KOPT-K1 (cell line): Measurements from ENCODE around the gene BMP2K.
"Not testable (repeated sequence)": the region's sequence is repeated elsewhere in the genome, so short reads cannot be mapped to it uniquely, and the experiment has no call there.

Source experiments
- H3K27ac ChIP-seq: fragments of 200-600 bp; sonication (generic); 2 replicates; pipeline ENCODE4 v1.5.1; 2016; ENCODE audit warnings: antibody characterized with exemption, mild to moderate bottlenecking, low read depth, low read length; ENCODE audit not compliant: poor library complexity, severe bottlenecking
- H3K36me3 ChIP-seq: fragments of 200-600 bp; sonication (generic); 2 replicates; pipeline ENCODE4 v1.5.1; 2017; ENCODE audit warnings: antibody characterized with exemption, mild to moderate bottlenecking, low read length, moderate library complexity; ENCODE audit not compliant: insufficient read depth
- H3K9me3 ChIP-seq: fragments of 200-600 bp; sonication (generic); 2 replicates; pipeline ENCODE4 v1.5.1; 2017; ENCODE audit warnings: antibody characterized with exemption, low read length, mild to moderate bottlenecking; ENCODE audit not compliant: insufficient read depth, poor library complexity, severe bottlenecking

BMP2K gene

GRCh38 chr4:78796526-78796925, 20.4 kb downstream of the BMP2K start:
- peaks cover 20% of the 10 kb centered on the region for H3K9me3 ChIP-seq
- peaks cover 15% of the 10 kb centered on the region for H3K36me3 ChIP-seq
- H3K27ac ChIP-seq, result no peak overlapping the region

GRCh38 chr4:78797777-78798284, 21.7 kb downstream of the BMP2K start:
- Histone ChIP-seq H3K36me3 (peaks cover 15% of the 10 kb centered on the region), H3K27ac (no peak overlapping the region), H3K9me3 (peaks cover 20% of the 10 kb centered on the region)

- no peak overlapping the region for H3K27ac ChIP-seq
- peaks cover 21% of the 10 kb centered on the region for H3K9me3 ChIP-seq
- peaks cover 6% of the 10 kb centered on the region for H3K36me3 ChIP-seq
Measured at GRCh38 chr4:78799551-78800495, 23.7 kb downstream of the BMP2K start.

- Histone ChIP-seq H3K27ac (no peak overlapping the region), H3K9me3 (peaks cover 18% of the 10 kb centered on the region), H3K36me3 (no peaks in the 10 kb centered on the region)
Measured at GRCh38 chr4:78800965-78801364, 24.8 kb downstream of the BMP2K start.

GRCh38 chr4:78803983-78804382, 27.8 kb downstream of the BMP2K start:
- Histone ChIP-seq H3K9me3 (peaks cover 35% of the 10 kb centered on the region), H3K27ac (no peak overlapping the region), H3K36me3 (0 out of 2 replicates have a peak, but pooled peaks cover 6% of the 10 kb centered on the region)

GRCh38 chr4:78806943-78807460, 30.9 kb downstream of the BMP2K start:
- no peak overlapping the region for H3K27ac ChIP-seq
- peaks cover 35% of the 10 kb centered on the region for H3K9me3 ChIP-seq

GRCh38 chr4:78809295-78809694, 33.1 kb downstream of the BMP2K start:
- Histone ChIP-seq H3K27ac (no peak overlapping the region), H3K9me3 (peaks cover 29% of the 10 kb centered on the region), H3K36me3 (0 out of 2 replicates have a peak, but pooled peaks cover 6% of the 10 kb centered on the region)

More at GRCh38 chr4:78806943-78807460, 30.9 kb downstream of the BMP2K start:
- H3K36me3 ChIP-seq, result 0 out of 2 replicates have a peak, but pooled peaks cover 6% of the 10 kb centered on the region

- H3K9me3 ChIP-seq, result peaks cover 24% of the 10 kb centered on the region
- 0 out of 2 replicates have a peak, but pooled peaks cover 6% of the 10 kb centered on the region for H3K36me3 ChIP-seq
- H3K27ac ChIP-seq, result no peak overlapping the region
Measured at GRCh38 chr4:78809928-78810835, 34.0 kb downstream of the BMP2K start.

- 0 out of 2 replicates have a peak, but pooled peaks cover 5% of the 10 kb centered on the region for H3K36me3 ChIP-seq
- no peak overlapping the region for H3K27ac ChIP-seq
- peaks cover 19% of the 10 kb centered on the region for H3K9me3 ChIP-seq
Measured at GRCh38 chr4:78811034-78811433, 34.9 kb downstream of the BMP2K start.

GRCh38 chr4:78818530-78819079, 42.5 kb downstream of the BMP2K start:
- Histone ChIP-seq H3K9me3 (peaks cover 9% of the 10 kb centered on the region), H3K27ac (no peak overlapping the region), H3K36me3 (no peaks in the 10 kb centered on the region)

- Histone ChIP-seq H3K27ac (no peak overlapping the region), H3K36me3 (peaks cover 37% of the 10 kb centered on the region), H3K9me3 (no peaks in the 10 kb centered on the region)
Measured at GRCh38 chr4:78824001-78824400, 47.9 kb downstream of the BMP2K start.

- Histone ChIP-seq H3K9me3 (no peaks in the 10 kb centered on the region), H3K27ac (no peak overlapping the region), H3K36me3 (peaks cover 62% of the 10 kb centered on the region)
Measured at GRCh38 chr4:78827191-78827590, 51.0 kb downstream of the BMP2K start.

GRCh38 chr4:78829296-78829695, 53.1 kb downstream of the BMP2K start:
- Histone ChIP-seq H3K27ac (no peak overlapping the region), H3K9me3 (no peaks in the 10 kb centered on the region), H3K36me3 (peaks cover 73% of the 10 kb centered on the region)

GRCh38 chr4:78839676-78840075, 63.5 kb downstream of the BMP2K start:
- not testable (repeated sequence) for H3K27ac ChIP-seq, H3K9me3 ChIP-seq
- peaks cover 66% of the 10 kb centered on the region for H3K36me3 ChIP-seq
